IPS DF 6.9 (cell line): ENCODE data around the gene SETD1A.

ENCODE experiments used
- DNase-seq: peaks from one replicate; pipeline ENCODE4 v3.0.0-alpha.2; 2013; ENCODE audit warnings: low read depth, low spot score
- H3K27ac ChIP-seq: one replicate; pipeline ENCODE4 v1.5.1; 2013; ENCODE audit warnings: low read length, control low read depth
- H3K27me3 ChIP-seq: 2 replicates; pipeline ENCODE4 v1.6.1; 2013; ENCODE audit warnings: mild to moderate bottlenecking, low read length; ENCODE audit not compliant: control insufficient read depth, insufficient read depth
- H3K36me3 ChIP-seq: 2 replicates; pipeline ENCODE4 v1.6.1; 2013; ENCODE audit warnings: low read length; ENCODE audit not compliant: control insufficient read depth, insufficient read depth
- H3K4me1 ChIP-seq: 2 replicates; pipeline ENCODE4 v1.6.1; 2013; ENCODE audit warnings: low read length; ENCODE audit not compliant: control insufficient read depth, insufficient read depth
- H3K4me3 ChIP-seq: 2 replicates; pipeline ENCODE4 v1.5.1; 2013; ENCODE audit warnings: mild to moderate bottlenecking, low read length
- H3K9me3 ChIP-seq: 2 replicates; pipeline ENCODE4 v1.6.1; 2013; ENCODE audit warnings: low read length, inconsistent platforms; ENCODE audit not compliant: control insufficient read depth, insufficient read depth
- WGBS: extraction: QIAGEN DNeasy Blood & Tissue Kit; methylation state at CpG from one replicate; pipeline ENCODE4 v1.1.7; 2013; ENCODE audit warnings: mixed read lengths, missing lambda C conversion rate; ENCODE audit not compliant: insufficient read length, insufficient coverage; 5-methylcytosine and 5-hydroxymethylcytosine counted together

The SETD1A gene

GRCh38 chr16:30992276-30992780 is 34.8 kb downstream of the SETD1A start:
- H3K9me3 ChIP-seq = no peaks in the 10 kb centered on the region
- H3K36me3 ChIP-seq = no peaks in the 10 kb centered on the region
- no peak for DNase-seq
- WGBS = no CpG with 5 or more reads among the region's 21 CpGs
- H3K4me3 ChIP-seq = no peak overlapping the region
- H3K27me3 ChIP-seq = no peaks in the 10 kb centered on the region
- no peaks in the 10 kb centered on the region for H3K4me1 ChIP-seq
- no peak overlapping the region for H3K27ac ChIP-seq

GRCh38 chr16:30992931-30993816 is 35.6 kb downstream of the SETD1A start:
- DNase-seq = no peak
- no CpG with 5 or more reads among the region's 29 CpGs for WGBS
- H3K27ac ChIP-seq = no peak overlapping the region
- H3K4me1 ChIP-seq = peaks cover 3% of the 10 kb centered on the region; the same call in 1 of the 2 replicates
- no peak overlapping the region for H3K4me3 ChIP-seq
- no peaks in the 10 kb centered on the region for H3K27me3 ChIP-seq
- no peaks in the 10 kb centered on the region for H3K36me3 ChIP-seq
- no peaks in the 10 kb centered on the region for H3K9me3 ChIP-seq

GRCh38 chr16:30995927-30996323 is 38.4 kb downstream of the SETD1A start:
- Histone ChIP-seq H3K4me3 (no peak overlapping the region; the same call in 1 of the 2 replicates), H3K27ac (no peak overlapping the region)
- WGBS = no CpG with 5 or more reads among the region's 11 CpGs

GRCh38 chr16:30996324-30996984 is 38.9 kb downstream of the SETD1A start:
- Histone ChIP-seq H3K36me3 (no peaks in the 10 kb centered on the region), H3K9me3 (no peaks in the 10 kb centered on the region), H3K4me3 (peak overlapping the region; percentile 46; the same call in 1 of the 2 replicates), H3K27me3 (no peaks in the 10 kb centered on the region), H3K4me1 (peaks cover 3% of the 10 kb centered on the region; the same call in 1 of the 2 replicates), H3K27ac (no peak overlapping the region)
- no peak for DNase-seq
- WGBS = no CpG with 5 or more reads among the region's 23 CpGs

More at GRCh38 chr16:30995927-30996323, 38.4 kb downstream of the SETD1A start:
- DNase-seq = no peak
- Histone ChIP-seq H3K4me1 (peaks cover 3% of the 10 kb centered on the region; the same call in 1 of the 2 replicates), H3K9me3 (no peaks in the 10 kb centered on the region), H3K27me3 (no peaks in the 10 kb centered on the region), H3K36me3 (no peaks in the 10 kb centered on the region)

- Histone ChIP-seq H3K27me3 (no peaks in the 10 kb centered on the region), H3K4me3 (peak overlapping the region; percentile 49; the same call in 1 of the 2 replicates), H3K9me3 (no peaks in the 10 kb centered on the region), H3K36me3 (no peaks in the 10 kb centered on the region), H3K4me1 (peaks cover 3% of the 10 kb centered on the region; the same call in 1 of the 2 replicates), H3K27ac (no peak overlapping the region)
- no CpG with 5 or more reads among the region's 60 CpGs for WGBS
- no peak for DNase-seq
Observed at GRCh38 chr16:30996985-30997724, 39.6 kb downstream of the SETD1A start.

- no peak for DNase-seq
- no CpG with 5 or more reads among the region's 21 CpGs for WGBS
- no peaks in the 10 kb centered on the region for H3K36me3 ChIP-seq
- peaks cover 3% of the 10 kb centered on the region; the same call in 1 of the 2 replicates for H3K4me1 ChIP-seq
- no peaks in the 10 kb centered on the region for H3K27me3 ChIP-seq
- H3K27ac ChIP-seq = no peak overlapping the region
- no peaks in the 10 kb centered on the region for H3K9me3 ChIP-seq
- H3K4me3 ChIP-seq = peak overlapping the region; percentile 49; the same call in 1 of the 2 replicates
Observed at GRCh38 chr16:30997725-30998711, 40.5 kb downstream of the SETD1A start.

GRCh38 chr16:30998852-30999761 is 41.6 kb downstream of the SETD1A start:
- no peak overlapping the region for H3K27ac ChIP-seq
- no peaks in the 10 kb centered on the region for H3K27me3 ChIP-seq
- H3K4me3 ChIP-seq = no peak overlapping the region
- DNase-seq = no peak
- H3K36me3 ChIP-seq = no peaks in the 10 kb centered on the region
- no CpG with 5 or more reads among the region's 6 CpGs for WGBS
- peaks cover 3% of the 10 kb centered on the region; the same call in 1 of the 2 replicates for H3K4me1 ChIP-seq
- no peaks in the 10 kb centered on the region for H3K9me3 ChIP-seq

GRCh38 chr16:31000671-31001382 is 43.3 kb downstream of the SETD1A start:
- H3K4me3 ChIP-seq = no peak overlapping the region
- WGBS = no CpG with 5 or more reads among the region's 19 CpGs
- DNase-seq = no peak
- no peak overlapping the region for H3K27ac ChIP-seq
- H3K4me1 ChIP-seq = peaks cover 3% of the 10 kb centered on the region; the same call in 1 of the 2 replicates
- no peaks in the 10 kb centered on the region for H3K36me3 ChIP-seq
- no peaks in the 10 kb centered on the region for H3K9me3 ChIP-seq
- no peaks in the 10 kb centered on the region for H3K27me3 ChIP-seq
